Glutamatergic neuron (in vitro differentiated cells): Measurements from ENCODE around the gene CNBD2. TPM values are rescaled to one million over a fixed set of nuclear protein-coding genes. Genes with fewer than 3 reads are reported as not detected.
"Not testable (repeated sequence)": the region's sequence is repeated elsewhere in the genome, so short reads cannot be mapped to it uniquely, and the experiment has no call there.

ENCODE experiments used
- DNase-seq: peaks from one replicate; pipeline ENCODE4 v3.0.0; 2022
- H3K27ac Mint-ChIP-seq: one replicate; pipeline ENCODE4 v1.8.0; 2020; ENCODE audit warnings: mild to moderate bottlenecking, mixed read lengths, inconsistent platforms; ENCODE audit not compliant: unreplicated experiment
- H3K27me3 Mint-ChIP-seq: one replicate; pipeline ENCODE4 v1.8.0; 2020; ENCODE audit warnings: mild to moderate bottlenecking, moderate library complexity, mixed read lengths, inconsistent platforms; ENCODE audit not compliant: unreplicated experiment
- H3K36me3 Mint-ChIP-seq: one replicate; pipeline ENCODE4 v1.8.0; 2020; ENCODE audit warnings: mild to moderate bottlenecking, mixed read lengths, inconsistent platforms; ENCODE audit not compliant: unreplicated experiment
- H3K4me1 Mint-ChIP-seq: one replicate; pipeline ENCODE4 v1.8.0; 2020; ENCODE audit warnings: mild to moderate bottlenecking, low read depth, mixed read lengths, inconsistent platforms; ENCODE audit not compliant: unreplicated experiment
- H3K4me3 Mint-ChIP-seq: one replicate; pipeline ENCODE4 v1.8.0; 2020; ENCODE audit warnings: mild to moderate bottlenecking, mixed read lengths, inconsistent platforms; ENCODE audit not compliant: unreplicated experiment
- H3K9me3 Mint-ChIP-seq: one replicate; pipeline ENCODE4 v1.8.0; 2020; ENCODE audit warnings: mild to moderate bottlenecking, moderate library complexity, mixed read lengths, inconsistent platforms; ENCODE audit not compliant: unreplicated experiment
- total RNA-seq: library from RNA; stranded (reverse); fragmentation: NEBNext Ultra II Directional; extraction: Animal tissue kit (Norgen Biotek cat#: 25700); gene quantifications from one replicate; pipeline ENCODE4 v1.2.1, GENCODE V29; 2021; ENCODE audit not compliant: unreplicated experiment
- TF ChIP-seq, protein P1 (sequence below): fragments of 200-600 bp; sonication (generic); IDR thresholded peaks from one replicate; pipeline ENCODE4 v1.5.0; 2021; ENCODE audit not compliant: partially characterized antibody, unreplicated experiment

The CNBD2 gene
- total RNA-seq, 1 donor from 2014 or later, result 4.7 TPM

DNA sequence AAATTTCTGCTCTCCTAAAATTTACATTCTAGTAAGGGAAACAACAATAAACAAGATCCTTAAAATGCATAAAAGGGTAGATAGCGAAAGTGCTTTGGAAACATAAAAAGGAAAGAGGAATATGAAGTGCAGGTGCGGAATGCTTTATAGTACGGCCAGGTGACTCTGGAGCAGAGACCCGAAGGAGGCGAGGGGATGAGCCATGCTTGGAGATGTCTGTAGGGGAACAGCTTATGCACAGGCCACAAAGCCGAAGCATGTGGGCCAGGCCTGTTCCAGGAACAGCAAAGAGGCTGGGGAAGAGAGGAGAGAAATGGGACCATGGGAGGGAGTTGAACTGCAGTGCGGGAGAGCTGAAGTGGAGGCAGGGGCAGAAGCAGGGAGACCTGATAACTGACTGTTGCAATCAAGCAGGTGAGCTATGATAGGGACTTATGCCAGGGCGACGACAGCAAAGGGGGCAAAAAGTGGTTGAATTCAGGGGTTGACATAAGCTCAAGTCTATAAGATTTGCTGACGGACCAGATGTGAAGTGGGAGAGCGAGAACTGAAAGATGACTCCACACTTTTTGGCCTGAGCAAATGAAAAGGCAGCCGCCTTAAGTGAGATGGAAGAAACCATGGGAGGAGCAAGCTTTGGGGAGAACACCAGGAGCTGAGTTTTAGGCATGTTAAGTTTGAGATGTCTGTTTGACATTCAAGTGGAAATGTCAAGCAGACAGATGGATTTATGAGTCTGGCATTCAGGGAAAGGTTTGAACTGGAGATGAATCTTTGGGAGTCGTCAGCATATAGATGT lies 83.1 kb downstream of the CNBD2 start:
- Mint-ChIP-seq H3K9me3 (peaks cover 6% of the 10 kb centered on the region), H3K36me3 (no peaks in the 10 kb centered on the region), H3K27me3 (peaks cover 4% of the 10 kb centered on the region), H3K4me1 (peaks cover 18% of the 10 kb centered on the region), H3K4me3 (peak overlapping the region; percentile 89), H3K27ac (peak overlapping the region; percentile 85)
- DNase-seq, result no peak
- TF ChIP-seq, protein P1, sequence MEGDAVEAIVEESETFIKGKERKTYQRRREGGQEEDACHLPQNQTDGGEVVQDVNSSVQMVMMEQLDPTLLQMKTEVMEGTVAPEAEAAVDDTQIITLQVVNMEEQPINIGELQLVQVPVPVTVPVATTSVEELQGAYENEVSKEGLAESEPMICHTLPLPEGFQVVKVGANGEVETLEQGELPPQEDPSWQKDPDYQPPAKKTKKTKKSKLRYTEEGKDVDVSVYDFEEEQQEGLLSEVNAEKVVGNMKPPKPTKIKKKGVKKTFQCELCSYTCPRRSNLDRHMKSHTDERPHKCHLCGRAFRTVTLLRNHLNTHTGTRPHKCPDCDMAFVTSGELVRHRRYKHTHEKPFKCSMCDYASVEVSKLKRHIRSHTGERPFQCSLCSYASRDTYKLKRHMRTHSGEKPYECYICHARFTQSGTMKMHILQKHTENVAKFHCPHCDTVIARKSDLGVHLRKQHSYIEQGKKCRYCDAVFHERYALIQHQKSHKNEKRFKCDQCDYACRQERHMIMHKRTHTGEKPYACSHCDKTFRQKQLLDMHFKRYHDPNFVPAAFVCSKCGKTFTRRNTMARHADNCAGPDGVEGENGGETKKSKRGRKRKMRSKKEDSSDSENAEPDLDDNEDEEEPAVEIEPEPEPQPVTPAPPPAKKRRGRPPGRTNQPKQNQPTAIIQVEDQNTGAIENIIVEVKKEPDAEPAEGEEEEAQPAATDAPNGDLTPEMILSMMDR, result no peak

GRCh38 chr20:36052117-36052513 lies 83.7 kb downstream of the CNBD2 start:
- DNase-seq, result no peak
- Mint-ChIP-seq H3K4me3 (no peak overlapping the region), H3K27me3 (peaks cover 4% of the 10 kb centered on the region), H3K4me1 (peaks cover 17% of the 10 kb centered on the region), H3K27ac (no peak overlapping the region), H3K9me3 (peaks cover 6% of the 10 kb centered on the region), H3K36me3 (no peaks in the 10 kb centered on the region)
- TF ChIP-seq, protein P1, result no peak

DNA sequence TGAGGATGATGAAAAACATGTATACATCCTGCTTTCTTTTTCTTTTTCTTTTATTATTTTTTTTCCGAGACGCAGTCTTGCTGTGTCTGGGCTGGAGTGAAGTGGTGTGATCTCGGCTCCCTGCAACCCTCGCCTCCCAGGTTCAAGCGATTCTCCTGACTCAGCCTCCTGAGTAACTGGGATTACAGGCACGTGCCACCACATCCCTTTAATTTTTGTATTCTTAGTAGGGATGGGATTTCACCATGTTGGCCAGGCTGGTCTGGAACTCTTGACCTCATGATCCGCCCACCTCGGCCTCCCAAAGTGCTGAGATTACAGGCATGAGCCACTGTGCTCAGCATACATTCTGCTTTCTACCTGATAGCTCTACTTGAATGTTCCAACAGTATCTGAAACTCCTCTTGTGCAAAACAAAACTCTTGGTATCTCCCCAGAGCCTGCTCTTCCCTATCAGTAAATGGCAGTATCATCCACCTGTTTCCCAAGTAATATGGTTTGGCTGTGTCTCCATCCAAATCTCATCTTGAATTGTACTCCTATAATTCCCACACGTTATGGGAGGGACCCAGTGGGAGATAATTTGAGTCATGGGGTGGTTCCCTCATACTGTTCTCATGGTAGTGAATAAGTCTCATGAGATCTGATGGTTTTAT lies 85.6 kb downstream of the CNBD2 start:
- not testable (repeated sequence) for H3K27me3 Mint-ChIP-seq, H3K27ac Mint-ChIP-seq, H3K9me3 Mint-ChIP-seq, H3K4me1 Mint-ChIP-seq, DNase-seq, H3K4me3 Mint-ChIP-seq, H3K36me3 Mint-ChIP-seq

- H3K4me3 Mint-ChIP-seq, result no peak overlapping the region
- no peak overlapping the region for H3K27ac Mint-ChIP-seq
Measured at GRCh38 chr20:36055145-36055544, 86.8 kb downstream of the CNBD2 start.

DNA sequence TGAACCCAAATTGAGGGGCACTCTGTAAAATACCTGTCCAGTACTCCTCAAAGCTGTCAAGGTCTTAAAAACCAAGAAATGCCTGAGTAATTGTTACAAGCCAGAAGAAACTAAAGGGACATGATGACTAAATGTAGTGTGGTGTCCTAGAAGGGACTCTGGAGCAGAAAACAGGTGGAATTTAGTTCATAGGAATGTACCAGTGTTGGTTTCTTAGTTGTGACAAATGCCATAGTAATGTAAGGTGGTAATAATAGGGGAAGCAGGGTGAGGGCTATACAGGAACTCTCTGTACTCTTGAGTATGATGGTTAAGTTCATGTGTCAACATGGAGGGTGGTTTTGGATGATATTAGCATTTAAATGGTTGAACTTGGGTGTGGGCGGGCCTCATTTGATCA lies 92.3 kb downstream of the CNBD2 start:
- Mint-ChIP-seq H3K36me3 (peaks cover 5% of the 10 kb centered on the region), H3K27ac (no peak overlapping the region), H3K4me3 (no peak overlapping the region), H3K9me3 (peaks cover 10% of the 10 kb centered on the region), H3K27me3 (peaks cover 11% of the 10 kb centered on the region), H3K4me1 (no peaks in the 10 kb centered on the region)
- no peak for DNase-seq
- TF ChIP-seq, protein P1, result no peak

More at GRCh38 chr20:36055145-36055544, 86.8 kb downstream of the CNBD2 start:
- TF ChIP-seq, protein P1, result no peak
- H3K36me3 Mint-ChIP-seq, result no peaks in the 10 kb centered on the region
- peaks cover 6% of the 10 kb centered on the region for H3K9me3 Mint-ChIP-seq
- H3K27me3 Mint-ChIP-seq, result peaks cover 4% of the 10 kb centered on the region
- peaks cover 9% of the 10 kb centered on the region for H3K4me1 Mint-ChIP-seq
- DNase-seq, result no peak
